Spinal cord (tissue), 10 donors: Measurements from ENCODE around the gene SH3BGRL2. TPM values are rescaled to one million over a fixed set of nuclear protein-coding genes. Genes with fewer than 3 reads are reported as not detected.
"Not testable (repeated sequence)": the region's sequence is repeated elsewhere in the genome, so short reads cannot be mapped to it uniquely, and the experiment has no call there.

Experiments used
- DNase-seq, 6 donors: peaks; one replicate each; pipeline versions ENCODE4 v3.0.0 to v3.0.0-alpha.2; 2013 to 2015; ENCODE audit warnings: low spot score in 6 of 6, low read depth in 4 of 6
- H3K27ac ChIP-seq: one replicate; pipeline ENCODE4 v1.5.1; 2013; ENCODE audit warnings: low read depth, low read length, control low read depth
- H3K27me3 ChIP-seq: one replicate; pipeline ENCODE4 v1.6.1; 2013; ENCODE audit warnings: low read length; ENCODE audit not compliant: control insufficient read depth, insufficient read depth
- H3K36me3 ChIP-seq: one replicate; pipeline ENCODE4 v1.6.1; 2013; ENCODE audit warnings: low read length; ENCODE audit not compliant: control insufficient read depth, insufficient read depth
- H3K4me1 ChIP-seq: one replicate; pipeline ENCODE4 v1.6.1; 2013; ENCODE audit warnings: low read length; ENCODE audit not compliant: control insufficient read depth, insufficient read depth
- H3K4me3 ChIP-seq: one replicate; pipeline ENCODE4 v1.5.1; 2013; ENCODE audit warnings: low read depth, low read length, control low read depth
- H3K9me3 ChIP-seq: one replicate; pipeline ENCODE4 v1.6.1; 2013; ENCODE audit warnings: low read length; ENCODE audit not compliant: control insufficient read depth, insufficient read depth
- WGBS: methylation state at CpG from one replicate; pipeline ENCODE4 v1.1.5; 2013; ENCODE audit warnings: missing lambda C conversion rate; ENCODE audit not compliant: insufficient coverage; 5-methylcytosine and 5-hydroxymethylcytosine counted together
- polyA plus RNA-seq, 2 donors: library from polyadenylated mRNA; unstranded; fragments of 120-200 nt; gene quantifications; one replicate each; pipeline ENCODE4 v1.2.1, GENCODE V29; 2013; ENCODE audit not compliant: insufficient read length in 2 of 2
- total RNA-seq, 2 donors: library from RNA; depleted of rRNA in 1 of 2; stranded (reverse); fragments of 120-200 nt in 1 of 2; fragments of >200 nt in 1 of 2; gene quantifications; one replicate each; pipeline versions ENCODE4 v1.2.3 to v1.2.4, GENCODE V29; 2013 to 2014
- donor health status: healthy.

SH3BGRL2 gene
- total and polyA plus RNA-seq, 4 donors = 23.8 to 55.9 (median 29.7) TPM

DNA sequence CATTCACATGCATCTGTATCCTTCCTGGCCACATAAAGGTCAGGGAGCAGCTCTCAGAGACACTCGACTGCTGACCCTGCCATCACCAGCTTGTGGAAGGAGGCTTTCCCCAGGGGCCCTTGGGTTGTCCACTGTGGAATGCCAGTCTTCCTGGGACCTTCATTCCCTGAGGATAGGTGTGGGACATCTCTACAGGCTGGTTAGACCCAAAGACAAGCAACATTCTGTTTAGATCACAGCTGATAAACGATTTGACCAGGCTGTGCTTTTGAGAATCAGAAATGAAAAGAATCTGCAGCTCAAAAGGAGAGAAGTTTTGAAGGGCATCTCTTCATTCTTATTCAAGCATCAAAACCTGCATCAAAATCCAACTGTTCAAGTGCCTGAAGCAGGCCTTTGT is 18.2 kb upstream of the SH3BGRL2 start:
- DNase-seq = no peak
- 17% methylated on average over 1 of the region's 2 CpGs for WGBS

DNA sequence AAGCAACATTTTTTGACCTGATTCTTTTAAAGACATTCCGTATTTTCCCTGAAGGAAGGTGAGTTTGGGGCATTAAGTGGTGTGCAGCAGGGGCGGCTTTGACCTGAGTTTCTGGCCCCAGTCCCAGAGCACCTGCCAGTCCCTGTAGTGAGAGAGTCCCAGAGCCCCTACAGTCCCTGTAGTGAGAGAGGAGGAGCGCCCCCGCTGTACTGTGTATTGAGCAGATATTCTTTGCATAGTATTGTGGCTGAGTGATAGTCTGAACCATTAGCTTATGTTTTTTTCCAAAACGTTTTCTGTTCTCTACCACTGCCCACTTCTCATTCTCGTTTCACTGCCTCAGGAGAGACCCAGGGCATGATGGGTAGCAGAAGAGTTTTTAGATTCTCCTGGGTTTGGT is 17.2 kb upstream of the SH3BGRL2 start:
- H3K27ac ChIP-seq = no peak overlapping the region
- no peak for DNase-seq
- no peak overlapping the region for H3K4me3 ChIP-seq
- 100% methylated on average over 3 of the region's 6 CpGs for WGBS
- H3K36me3 ChIP-seq = no peaks in the 10 kb centered on the region
- no peaks in the 10 kb centered on the region for H3K9me3 ChIP-seq
- peaks cover 2% of the 10 kb centered on the region for H3K4me1 ChIP-seq
- no peaks in the 10 kb centered on the region for H3K27me3 ChIP-seq

More for the DNA sequence above, 18.2 kb upstream of the SH3BGRL2 start:
- Histone ChIP-seq H3K27me3 (no peaks in the 10 kb centered on the region), H3K4me3 (no peak overlapping the region), H3K9me3 (no peaks in the 10 kb centered on the region), H3K36me3 (no peaks in the 10 kb centered on the region), H3K27ac (no peak overlapping the region), H3K4me1 (peaks cover 2% of the 10 kb centered on the region)

DNA sequence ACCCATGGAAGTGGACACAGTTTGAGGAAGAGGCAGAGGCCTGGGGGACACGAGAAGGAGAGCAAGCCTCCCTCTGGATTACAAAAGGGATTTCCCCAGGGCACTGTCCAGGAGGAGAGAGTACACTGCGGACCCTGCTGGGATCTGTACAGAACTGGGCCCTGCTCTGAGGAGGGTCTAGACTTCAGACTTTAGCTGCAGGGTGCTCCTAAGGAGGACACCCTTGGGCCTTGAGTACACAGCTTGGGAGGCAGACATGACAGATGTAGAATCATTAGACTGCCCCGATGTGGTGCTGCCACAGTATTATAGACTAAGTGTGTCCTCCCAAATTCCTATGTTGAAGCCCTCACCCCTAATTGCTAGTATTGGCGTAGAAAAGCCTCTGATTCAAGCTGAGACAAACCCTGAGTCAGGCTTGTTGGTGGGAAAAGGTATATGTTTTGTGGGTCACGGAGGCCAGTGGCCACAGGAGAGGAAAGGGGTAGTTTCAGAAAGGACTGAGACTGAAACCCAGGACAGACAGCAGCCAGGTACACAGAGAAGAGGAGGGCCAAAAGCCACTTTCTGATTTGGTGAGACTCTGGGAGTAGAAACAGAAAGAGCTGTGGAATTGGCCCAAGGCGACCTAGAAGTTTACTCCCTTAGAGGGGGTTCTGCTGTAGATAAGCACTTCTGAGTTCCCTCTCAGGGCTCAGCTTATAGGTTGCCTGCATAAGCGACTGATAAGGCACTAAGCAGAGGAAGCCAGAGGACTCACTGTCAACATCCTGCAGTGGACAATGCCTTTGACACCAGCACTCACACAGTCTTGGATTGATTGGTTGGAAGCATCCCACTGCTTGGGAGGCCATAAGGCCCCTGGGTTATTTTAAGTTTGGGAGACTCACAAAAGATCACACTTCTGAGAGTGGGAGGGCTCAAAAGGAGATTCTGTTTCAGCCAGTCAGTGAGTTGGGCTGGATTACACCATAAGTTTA is 16.5 kb upstream of the SH3BGRL2 start:
- no peaks in the 10 kb centered on the region for H3K9me3 ChIP-seq
- no peaks in the 10 kb centered on the region for H3K36me3 ChIP-seq
- H3K4me1 ChIP-seq = peaks cover 2% of the 10 kb centered on the region
- 87% methylated on average over 4 of the region's 7 CpGs for WGBS
- H3K27me3 ChIP-seq = no peaks in the 10 kb centered on the region
- no peak overlapping the region for H3K27ac ChIP-seq
- DNase-seq = no peak
- H3K4me3 ChIP-seq = no peak overlapping the region

DNA sequence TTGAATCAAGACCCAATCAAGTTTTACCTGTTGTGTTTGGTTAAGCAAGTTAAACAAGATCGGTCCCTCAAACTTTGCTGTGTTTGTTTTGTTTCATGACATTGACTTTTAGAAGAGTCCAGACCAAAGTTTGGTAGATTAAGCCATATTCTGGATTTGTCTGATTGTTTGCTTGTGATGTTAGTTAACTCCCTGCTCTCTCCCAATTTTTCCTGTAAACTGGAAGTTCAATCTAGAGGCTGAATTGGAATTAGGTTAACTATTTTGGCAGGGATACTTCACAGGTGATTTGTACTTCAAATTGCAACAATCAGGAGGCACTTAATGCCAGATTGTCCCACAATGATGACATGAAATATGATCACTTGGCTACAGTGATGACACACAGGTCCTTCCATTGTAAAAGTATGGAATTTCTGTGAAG is 13.6 kb upstream of the SH3BGRL2 start:
- H3K4me3 ChIP-seq = no peak overlapping the region

DNA sequence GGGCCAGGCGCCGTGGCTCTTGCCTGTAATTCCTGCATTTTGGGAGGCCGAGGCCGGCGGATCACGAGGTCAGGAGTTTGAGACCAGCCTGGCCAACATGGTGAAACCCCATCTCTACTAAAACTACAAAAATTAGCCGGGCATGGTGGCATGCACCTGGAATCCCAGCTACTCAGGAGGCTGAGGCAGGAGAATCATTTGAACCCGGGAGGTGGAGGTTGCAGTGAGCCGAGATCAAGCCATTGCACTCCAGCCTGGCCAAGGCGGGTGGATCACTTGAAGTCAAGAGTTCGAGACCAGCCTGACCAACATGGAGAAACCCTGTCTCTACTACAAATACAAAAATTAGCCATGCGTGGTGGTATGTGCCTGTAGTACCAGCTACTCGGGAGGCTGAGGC is 12.7 kb upstream of the SH3BGRL2 start:
- not testable (repeated sequence) for H3K4me3 ChIP-seq, DNase-seq, H3K4me1 ChIP-seq, H3K36me3 ChIP-seq, H3K27me3 ChIP-seq, H3K27ac ChIP-seq, H3K9me3 ChIP-seq
- WGBS = 80% methylated on average over 5 of the region's 13 CpGs

More for the DNA sequence above, 13.6 kb upstream of the SH3BGRL2 start:
- DNase-seq = no peak
- no peaks in the 10 kb centered on the region for H3K9me3 ChIP-seq
- H3K36me3 ChIP-seq = no peaks in the 10 kb centered on the region
- WGBS = no CpG with 5 or more reads among the region's 1 CpG
- H3K27me3 ChIP-seq = no peaks in the 10 kb centered on the region
- H3K4me1 ChIP-seq = peaks cover 2% of the 10 kb centered on the region
- H3K27ac ChIP-seq = no peak overlapping the region

DNA sequence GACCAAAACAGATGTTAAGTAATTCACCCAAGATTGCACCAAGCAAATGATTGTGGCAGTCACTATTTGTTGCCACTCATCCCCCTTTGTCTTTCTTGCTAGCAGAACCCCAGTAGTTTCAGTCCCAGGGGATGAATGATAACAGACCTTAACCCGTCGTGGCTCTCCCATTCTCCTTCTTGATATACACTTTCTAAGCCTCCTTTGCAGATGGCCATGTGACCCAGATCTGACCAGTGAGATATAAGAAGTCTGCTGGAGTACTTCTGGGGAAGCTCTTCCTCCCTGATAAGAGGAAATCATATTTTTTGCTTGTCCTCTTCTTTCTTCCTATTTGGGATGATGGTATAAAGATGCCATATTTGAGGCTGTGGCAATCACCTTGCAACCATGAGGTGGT is 9.6 kb upstream of the SH3BGRL2 start:
- Histone ChIP-seq H3K9me3 (no peaks in the 10 kb centered on the region), H3K27ac (no peak overlapping the region), H3K27me3 (no peaks in the 10 kb centered on the region), H3K4me1 (no peaks in the 10 kb centered on the region), H3K36me3 (no peaks in the 10 kb centered on the region), H3K4me3 (no peak overlapping the region)
- WGBS = no CpG with 5 or more reads among the region's 2 CpGs
- DNase-seq = no peak

DNA sequence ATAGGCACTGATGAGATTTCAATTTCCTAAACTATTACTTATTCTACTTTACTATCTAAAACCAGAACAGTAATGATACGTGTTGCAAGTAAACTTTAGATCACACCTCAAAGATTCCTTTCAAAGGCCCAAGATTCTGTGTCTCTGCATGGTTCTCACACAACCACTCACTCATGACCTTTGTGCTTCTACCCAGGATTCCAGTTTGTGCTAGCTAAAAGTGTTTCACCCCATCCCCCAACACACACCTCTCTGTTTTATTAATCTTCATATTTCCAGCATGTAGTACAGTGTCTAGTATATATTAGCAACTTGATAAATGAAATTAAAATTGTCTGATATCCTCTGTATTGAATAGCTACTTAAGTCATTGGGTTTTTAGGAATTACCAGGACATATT is 8.8 kb upstream of the SH3BGRL2 start:
- no peaks in the 10 kb centered on the region for H3K36me3 ChIP-seq
- DNase-seq = no peak
- no peaks in the 10 kb centered on the region for H3K27me3 ChIP-seq
- 100% methylated on average over 1 of the region's 1 CpG for WGBS
- H3K4me1 ChIP-seq = no peaks in the 10 kb centered on the region
- no peak overlapping the region for H3K27ac ChIP-seq
- H3K9me3 ChIP-seq = no peaks in the 10 kb centered on the region
- H3K4me3 ChIP-seq = no peak overlapping the region

DNA sequence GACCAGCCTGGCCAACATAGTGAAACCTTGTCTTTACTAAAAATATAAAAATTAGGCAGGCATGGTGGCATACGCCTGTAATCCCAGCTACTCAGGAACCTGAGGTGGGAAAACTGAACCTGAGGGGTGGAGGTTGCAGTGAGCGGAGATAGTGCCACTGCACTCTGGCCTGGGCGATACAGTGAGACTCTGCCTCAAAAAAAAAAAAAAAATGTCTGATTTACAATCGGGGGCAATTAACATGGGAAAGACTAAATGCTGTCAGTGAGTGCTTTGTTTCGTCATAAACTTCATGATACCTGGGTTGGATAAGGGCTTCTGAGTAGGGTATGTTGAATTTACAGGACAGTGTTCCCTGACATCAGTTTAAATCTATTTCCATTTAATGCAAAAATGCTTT is 8.0 kb upstream of the SH3BGRL2 start:
- Histone ChIP-seq H3K9me3 (no peaks in the 10 kb centered on the region), H3K4me1 (no peaks in the 10 kb centered on the region), H3K27ac (no peak overlapping the region), H3K36me3 (no peaks in the 10 kb centered on the region), H3K4me3 (no peak overlapping the region), H3K27me3 (no peaks in the 10 kb centered on the region)
- DNase-seq = no peak
- WGBS = 100% methylated on average over 3 of the region's 5 CpGs

DNA sequence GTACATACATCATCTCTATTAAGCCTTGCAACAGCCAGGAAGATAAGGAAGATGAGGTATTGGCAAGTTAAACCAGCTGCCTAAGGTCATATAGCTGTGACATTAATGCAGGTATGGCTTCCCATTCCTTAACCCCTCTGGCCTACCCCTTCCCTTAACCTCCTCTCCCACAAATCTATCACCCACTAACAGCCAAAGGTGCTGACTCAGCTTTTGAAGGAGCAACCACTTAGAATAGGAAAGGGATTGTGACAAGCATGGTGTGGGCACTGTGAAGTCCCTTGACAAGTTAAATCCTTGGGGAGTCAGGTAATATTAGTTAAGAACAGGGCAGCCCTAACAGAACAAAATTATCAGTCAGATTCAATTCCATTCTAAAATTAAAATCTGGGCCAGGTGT is 5.4 kb upstream of the SH3BGRL2 start:
- no peak overlapping the region for H3K4me3 ChIP-seq
- no peak for DNase-seq
- peaks cover 3% of the 10 kb centered on the region for H3K4me1 ChIP-seq
- H3K27me3 ChIP-seq = no peaks in the 10 kb centered on the region
- H3K27ac ChIP-seq = no peak overlapping the region
- no peaks in the 10 kb centered on the region for H3K9me3 ChIP-seq
- H3K36me3 ChIP-seq = no peaks in the 10 kb centered on the region

DNA sequence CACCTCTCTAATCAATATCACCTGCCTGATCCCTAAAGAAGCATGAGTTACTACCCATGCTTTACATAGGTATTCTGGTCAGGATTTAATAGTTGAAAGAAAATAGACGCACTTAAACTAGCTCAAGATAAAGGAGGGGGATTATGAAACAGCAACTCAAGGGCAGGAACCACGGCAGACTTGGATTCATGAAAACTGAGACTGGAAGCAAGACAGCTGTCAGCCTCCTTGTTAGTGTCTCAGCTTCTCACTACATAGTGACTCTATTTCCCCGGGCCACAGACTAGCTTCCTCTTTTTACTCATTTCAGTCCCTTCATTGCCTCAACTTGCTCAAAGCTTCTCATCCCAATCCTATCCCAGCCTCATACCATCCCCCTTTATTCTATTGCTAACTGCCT is 4.3 kb upstream of the SH3BGRL2 start:
- Histone ChIP-seq H3K27me3 (no peaks in the 10 kb centered on the region), H3K4me1 (peaks cover 7% of the 10 kb centered on the region), H3K27ac (no peak overlapping the region), H3K9me3 (no peaks in the 10 kb centered on the region), H3K36me3 (no peaks in the 10 kb centered on the region), H3K4me3 (no peak overlapping the region)
- DNase-seq = no peak
- 94% methylated on average over 2 of the region's 3 CpGs for WGBS
